GM21367 (cell line): ENCODE data around the gene SPTLC1.
A peak's percentile ranks its signal among the peaks of the same experiment; 100 is the strongest.
"Not testable (repeated sequence)": the region's sequence is repeated elsewhere in the genome, so short reads cannot be mapped to it uniquely, and the experiment has no call there.

Source experiments
- ATAC-seq: cut with Tn5 transposase; IDR thresholded peaks from one replicate; pipeline ENCODE4 v1.9.1; 2021; ENCODE audit not compliant: unreplicated experiment

Gene SPTLC1, protein sequence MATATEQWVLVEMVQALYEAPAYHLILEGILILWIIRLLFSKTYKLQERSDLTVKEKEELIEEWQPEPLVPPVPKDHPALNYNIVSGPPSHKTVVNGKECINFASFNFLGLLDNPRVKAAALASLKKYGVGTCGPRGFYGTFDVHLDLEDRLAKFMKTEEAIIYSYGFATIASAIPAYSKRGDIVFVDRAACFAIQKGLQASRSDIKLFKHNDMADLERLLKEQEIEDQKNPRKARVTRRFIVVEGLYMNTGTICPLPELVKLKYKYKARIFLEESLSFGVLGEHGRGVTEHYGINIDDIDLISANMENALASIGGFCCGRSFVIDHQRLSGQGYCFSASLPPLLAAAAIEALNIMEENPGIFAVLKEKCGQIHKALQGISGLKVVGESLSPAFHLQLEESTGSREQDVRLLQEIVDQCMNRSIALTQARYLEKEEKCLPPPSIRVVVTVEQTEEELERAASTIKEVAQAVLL

GRCh38 chr9:92115071-92115858, at the start of gene SPTLC1:
TSS of gene SPTLC1 (minus strand) at chr9:92115413. CDS start at chr9:92115370, 43 bp downstream.
- peak; percentile 95 for ATAC-seq

- ATAC-seq: no peak
Measured at GRCh38 chr9:92164975-92165374, 49.8 kb upstream of the SPTLC1 start.

DNA sequence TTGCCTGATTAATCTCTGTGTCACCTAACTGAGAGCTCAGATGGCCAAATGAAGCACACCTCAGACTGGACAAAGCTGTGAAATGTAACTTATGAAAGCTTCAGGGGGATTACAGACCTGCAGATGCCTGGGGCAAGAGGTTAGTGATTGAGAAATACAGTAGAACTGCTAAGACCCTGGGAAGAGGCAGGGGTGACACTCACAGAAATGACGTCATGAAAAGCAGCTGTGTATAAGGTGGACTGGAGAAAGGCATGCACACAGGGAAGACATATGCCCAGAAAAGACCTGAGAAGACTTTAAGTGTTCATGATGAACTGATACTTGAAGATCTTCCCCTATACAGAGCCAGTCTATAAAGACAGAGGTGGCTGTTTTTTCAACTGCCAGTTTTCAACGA, 49.3 kb upstream of the SPTLC1 start:
- ATAC-seq: no peak

DNA sequence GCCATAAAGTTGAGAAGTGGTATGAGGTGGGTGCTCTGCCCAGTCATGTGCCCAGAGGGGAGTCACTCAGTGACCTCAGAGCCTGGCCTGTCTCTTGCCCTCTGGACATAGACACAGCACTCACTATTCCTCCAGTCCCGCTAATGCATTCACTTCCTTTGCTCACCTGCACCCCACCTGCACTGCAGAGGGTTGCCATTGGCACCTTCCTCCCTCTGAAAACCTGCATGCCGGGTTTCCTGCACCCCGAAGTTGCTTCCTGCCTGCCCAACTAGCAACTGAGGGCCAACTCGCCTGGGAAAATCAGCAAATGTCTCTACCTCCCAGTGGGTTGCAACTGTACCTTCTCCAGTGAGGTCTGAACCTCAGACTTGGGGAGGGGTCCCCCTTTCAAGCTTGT, 48.1 kb upstream of the SPTLC1 start:
- no peak for ATAC-seq

DNA sequence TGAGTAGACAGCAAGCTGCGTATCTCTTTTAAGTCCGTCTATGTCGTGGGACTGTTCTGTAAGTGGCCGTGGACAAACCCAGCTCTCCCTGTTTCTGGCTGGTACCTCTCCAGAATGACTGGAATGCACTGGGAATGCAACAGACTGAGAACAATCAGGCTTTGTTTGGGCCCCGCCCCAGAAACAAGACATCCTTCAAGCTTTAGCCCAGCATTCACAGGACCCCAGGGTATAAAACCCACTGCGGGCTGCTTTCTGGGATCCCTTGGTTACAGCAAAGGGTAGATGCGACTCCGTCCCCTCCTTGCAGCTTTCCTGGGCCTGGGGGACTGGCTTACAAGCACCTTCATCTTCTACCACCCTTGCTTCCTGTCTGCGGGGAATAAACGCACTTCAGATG, 45.6 kb upstream of the SPTLC1 start:
- no peak for ATAC-seq

GRCh38 chr9:92159058-92159457, 43.8 kb upstream of the SPTLC1 start:
- no peak for ATAC-seq

- ATAC-seq: no peak
Measured at GRCh38 chr9:92158097-92158601, 42.9 kb upstream of the SPTLC1 start.

GRCh38 chr9:92155736-92156135, 40.5 kb upstream of the SPTLC1 start:
- ATAC-seq: not testable (repeated sequence)

- no peak for ATAC-seq
Measured at GRCh38 chr9:92155221-92155620, 40.0 kb upstream of the SPTLC1 start.

DNA sequence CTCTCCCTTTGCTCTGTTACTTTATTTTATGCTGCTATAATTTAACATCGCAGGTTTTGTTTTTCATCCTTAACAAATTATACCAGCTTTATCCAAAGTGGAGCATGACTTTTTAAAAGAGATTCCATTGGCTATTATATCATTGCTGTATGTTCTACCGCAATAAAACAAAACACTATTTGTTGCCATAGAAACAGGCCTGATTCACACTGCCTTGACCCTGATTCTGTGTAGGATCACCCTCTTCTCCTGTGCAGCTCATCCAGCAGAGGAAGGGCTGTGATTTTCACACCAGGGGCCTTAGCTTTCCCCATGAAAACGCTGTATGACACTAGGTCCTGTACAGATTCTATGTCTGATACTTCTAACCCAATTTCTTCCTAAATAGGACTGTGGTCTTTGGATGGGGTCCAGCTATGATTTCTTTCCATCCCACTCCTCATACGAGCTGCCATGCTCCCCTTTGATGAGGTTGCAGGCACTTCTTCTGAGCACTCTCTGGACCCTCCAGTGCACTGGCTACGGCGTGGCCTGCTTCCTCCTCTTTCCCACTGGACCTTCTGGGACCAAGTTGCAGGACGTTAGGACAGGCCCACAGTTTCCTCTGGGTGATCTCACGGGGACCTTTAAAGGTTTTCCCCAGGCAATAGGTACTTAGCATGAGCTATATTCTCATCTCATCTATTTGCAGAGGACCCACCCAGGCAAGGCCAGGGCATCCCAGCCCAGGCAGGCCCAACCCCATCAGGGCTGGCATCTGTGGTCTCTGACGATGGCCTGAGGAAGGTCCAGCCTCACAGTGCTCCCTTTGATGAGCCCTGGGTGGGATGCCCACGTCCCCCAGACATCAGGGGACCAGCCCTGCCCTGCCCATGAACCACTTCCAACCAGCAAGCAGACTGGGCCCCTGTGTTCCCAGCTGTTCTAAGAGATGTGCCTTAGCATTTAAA, 38.5 kb upstream of the SPTLC1 start:
- ATAC-seq: not testable (repeated sequence)

- ATAC-seq: no peak
Measured at GRCh38 chr9:92151691-92152393, 36.6 kb upstream of the SPTLC1 start.

DNA sequence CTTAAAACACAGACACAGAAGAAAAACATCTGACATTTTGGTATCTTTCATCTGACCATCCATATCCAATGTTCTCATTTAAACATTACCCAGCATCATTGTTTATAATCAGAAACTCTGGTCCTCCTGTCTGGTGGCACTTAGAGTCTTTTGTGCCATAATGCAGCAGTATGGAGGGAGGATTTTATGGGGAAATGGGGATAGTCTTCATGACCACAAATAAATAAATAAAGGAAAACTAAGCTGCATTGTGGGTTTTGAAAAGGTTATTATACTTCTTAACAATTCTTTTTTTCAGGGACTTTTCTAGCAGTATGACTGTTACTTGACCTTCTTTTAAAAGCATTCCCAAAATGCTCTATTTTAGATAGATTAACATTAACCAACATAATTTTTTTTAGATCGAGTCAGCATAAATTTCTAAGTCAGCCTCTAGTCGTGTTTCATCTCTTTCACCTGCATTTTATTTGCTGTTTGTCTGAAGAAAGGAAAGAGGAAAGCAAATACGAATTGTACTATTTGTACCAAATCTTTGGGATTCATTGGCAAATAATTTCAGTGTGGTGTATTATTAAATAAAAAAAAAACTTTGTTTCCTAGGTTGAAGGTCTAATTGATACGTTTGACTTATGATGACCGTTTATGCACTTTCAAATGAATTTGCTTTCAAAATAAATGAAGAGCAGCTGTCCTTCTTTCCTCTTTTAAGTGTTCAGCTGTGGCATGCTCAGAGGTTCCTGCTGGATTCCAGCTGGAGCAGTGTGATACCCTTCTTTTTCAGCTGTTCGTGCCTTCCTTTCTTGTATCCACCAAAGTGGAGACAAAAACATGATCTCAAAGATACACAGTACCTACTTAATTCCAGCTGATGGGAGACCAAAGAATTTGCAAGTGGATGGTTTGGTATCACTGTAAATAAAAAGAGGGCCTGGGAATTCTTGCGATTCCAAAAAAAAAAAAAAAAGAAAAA, 35.6 kb upstream of the SPTLC1 start:
- ATAC-seq: not testable (repeated sequence)

GRCh38 chr9:92147852-92148180, 32.6 kb upstream of the SPTLC1 start:
- no peak for ATAC-seq

DNA sequence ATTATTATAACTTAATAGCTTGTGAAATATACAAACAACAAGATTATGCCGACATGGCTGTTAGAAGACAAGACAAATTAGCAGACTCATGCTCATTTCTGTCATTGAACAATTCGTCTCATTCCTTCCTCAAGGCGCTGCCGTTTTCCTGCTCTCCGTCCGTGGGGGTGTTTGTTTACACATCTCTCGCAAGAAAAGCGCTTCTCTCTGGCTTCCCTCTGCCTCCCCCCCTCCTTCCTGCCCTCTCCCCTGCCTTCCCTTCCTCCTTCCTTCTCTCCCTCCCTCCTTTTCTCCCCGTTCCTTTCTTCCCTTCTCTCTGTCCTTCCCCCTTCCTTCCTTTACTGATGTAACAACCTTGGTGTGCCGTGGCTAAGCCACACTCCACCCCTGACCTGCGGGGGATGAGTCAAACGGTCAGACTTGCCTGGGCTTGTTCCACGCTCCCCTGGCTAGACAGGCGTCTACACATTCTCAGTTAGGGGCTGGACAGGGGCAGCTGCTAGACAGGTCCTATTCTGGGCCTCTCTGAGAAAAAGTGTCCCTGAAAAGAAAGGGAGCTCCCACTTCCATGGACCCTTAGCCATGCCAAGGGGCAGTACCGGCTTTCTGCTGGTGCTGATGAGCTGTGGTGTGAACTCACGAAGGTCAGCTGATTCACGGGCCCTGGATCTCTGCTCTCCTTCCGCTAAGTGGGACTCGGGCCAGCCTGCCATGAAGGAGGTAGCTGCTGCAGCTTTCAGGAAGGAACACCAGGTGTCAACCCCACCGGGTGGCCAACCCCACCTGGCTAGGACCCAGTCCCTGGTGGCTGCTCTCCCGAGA, 32.0 kb upstream of the SPTLC1 start:
- no peak for ATAC-seq

- no peak for ATAC-seq
Measured at GRCh38 chr9:92146610-92147009, 31.4 kb upstream of the SPTLC1 start.

DNA sequence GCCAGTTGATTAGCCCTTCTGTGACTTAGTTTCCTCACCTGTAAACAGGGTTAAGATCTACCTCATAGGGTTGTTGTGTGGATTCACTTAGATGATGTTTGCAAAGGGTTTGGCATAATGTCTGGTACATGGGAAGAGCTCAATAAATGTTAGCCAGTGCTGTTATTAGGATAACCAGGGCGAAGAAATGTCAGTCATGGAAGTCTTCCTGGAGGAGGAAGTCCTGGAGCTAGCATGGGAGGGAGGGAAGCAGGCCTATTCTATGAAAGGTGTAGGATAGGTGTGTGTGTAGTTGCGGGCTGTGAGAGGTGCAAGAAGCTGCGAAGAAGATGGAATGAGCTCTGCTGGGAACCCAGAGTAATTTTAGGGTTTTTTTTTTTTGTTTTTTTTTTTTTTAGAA, 30.6 kb upstream of the SPTLC1 start:
- not testable (repeated sequence) for ATAC-seq

GRCh38 chr9:92142329-92142728, 27.1 kb upstream of the SPTLC1 start:
- ATAC-seq: no peak
